HCT116 (cell line): ENCODE results near the gene CPM. TPM values are rescaled to one million over a fixed set of nuclear protein-coding genes. Genes with fewer than 3 reads are reported as not detected.

Source experiments
- ATAC-seq: fragments of 200-7000 bp; cut with Tn5 transposase; 2 replicates; pipeline ENCODE4 v1.9.1; 2020; ENCODE audit warnings: mild to moderate bottlenecking, moderate library complexity
- BruUV-seq: library from RNA; stranded (reverse); fragments of 400-500 nt; replicated peaks from 2 replicates; lab custom pipeline; 2021; lab: Mats Ljungman, UMichigan
- CTCF ChIA-PET: fragments of 300-600 bp; sonication (Branson Sonifier 250); formaldehyde crosslinking; loops from one replicate; lab custom pipeline; 2021; ENCODE audit warnings: antibody characterized with exemption; lab: Charles Lee
- POLR2A ChIA-PET: fragments of 300-600, 350-600 bp; sonication (Branson Sonifier 250); formaldehyde crosslinking; loops from one replicate; lab custom pipeline; 2021; ENCODE audit warnings: antibody characterized with exemption; lab: Charles Lee
- RAD21 ChIA-PET, 2 experiments: fragments of 300-600 bp; sonication (Branson Sonifier 250); formaldehyde crosslinking; loops; one replicate each; lab custom pipeline; 2023; ENCODE audit warnings: low total read pairs in 2 of 2; ENCODE audit not compliant: uncharacterized antibody in 2 of 2, unreplicated experiment in 2 of 2, low non-redundant PET in 1 of 2; lab: Charles Lee
- DNase-seq: peaks from one replicate; pipeline ENCODE4 v3.0.0-alpha.2; 2010; ENCODE audit warnings: low read depth, low spot score
- H2AFZ ChIP-seq: fragments of 200-600 bp; shearing (Covaris generic), sonication (generic); 2 replicates; pipeline ENCODE4 v1.6.1; 2017; ENCODE audit warnings: low read depth, mixed run types, mixed read lengths, antibody characterized with exemption, low read length; ENCODE audit not compliant: poor library complexity, severe bottlenecking
- H3K27ac ChIP-seq: 2 replicates; pipeline ENCODE4 v1.5.1; 2012; ENCODE audit warnings: low read depth, low read length
- H3K27me3 ChIP-seq: fragments of 200-600 bp; sonication (generic); 2 replicates; pipeline ENCODE4 v1.6.1; 2016; ENCODE audit warnings: mixed run types, low read length, mixed read lengths; ENCODE audit not compliant: insufficient read depth
- H3K36me3 ChIP-seq, 2 experiments: fragments of 200-500 bp in 1 of 2; fragments of 200-600 bp in 1 of 2; sonication (Bioruptor generic) in 1 of 2; sonication (generic) in 1 of 2; 2 replicates each; pipeline versions ENCODE4 v1.5.1 to v1.6.1; 2014 to 2016; ENCODE audit warnings: low read length in 2 of 2, inconsistent platforms in 1 of 2, mixed read lengths in 1 of 2, mixed run types in 1 of 2; ENCODE audit not compliant: insufficient read depth in 2 of 2, control insufficient read depth in 1 of 2
- H3K4me1 ChIP-seq, 2 experiments: fragments of 200-600 bp in 1 of 2; sonication (generic) in 1 of 2; 2 replicates each; pipeline versions ENCODE4 v1.5.1 to v1.6.1; 2012 to 2017; ENCODE audit warnings: low read length in 2 of 2, inconsistent platforms in 1 of 2, mild to moderate bottlenecking in 1 of 2, mixed read lengths in 1 of 2, mixed run types in 1 of 2, moderate library complexity in 1 of 2; ENCODE audit not compliant: insufficient read depth in 2 of 2, control insufficient read depth in 1 of 2
- H3K4me2 ChIP-seq: fragments of 200-600 bp; sonication (generic); 2 replicates; pipeline ENCODE4 v1.6.1; 2017; ENCODE audit warnings: mixed run types, low read length, mixed read lengths
- H3K4me3 ChIP-seq, 2 experiments: fragments of 200-600 bp in 1 of 2; sonication (generic) in 1 of 2; replicated peaks in 1 of 2; 2 replicates each; pipeline ENCODE4 v1.5.1; 2011 to 2016; ENCODE audit warnings: low read length in 2 of 2, control low read depth in 1 of 2, low read depth in 1 of 2, mild to moderate bottlenecking in 1 of 2, mixed read lengths in 1 of 2, mixed run types in 1 of 2
- H3K79me2 ChIP-seq: fragments of 200-600 bp; sonication (generic); 2 replicates; pipeline ENCODE4 v1.6.1; 2017; ENCODE audit warnings: mild to moderate bottlenecking, mixed run types, low read length, moderate library complexity, mixed read lengths; ENCODE audit not compliant: insufficient read depth
- H3K9ac ChIP-seq: fragments of 200-600 bp; sonication (generic); 2 replicates; pipeline ENCODE4 v1.6.1; 2016; ENCODE audit warnings: low read length, mixed read lengths
- H3K9me2 ChIP-seq: fragments of 200-600 bp; sonication (generic), shearing (Covaris generic); 2 replicates; pipeline ENCODE4 v1.6.1; 2017; ENCODE audit warnings: mixed run types, mild to moderate bottlenecking, moderate library complexity; ENCODE audit not compliant: insufficient read depth
- H3K9me3 ChIP-seq, 2 experiments: fragments of 200-500 bp in 1 of 2; fragments of 200-600 bp in 1 of 2; sonication (Bioruptor generic) in 1 of 2; sonication (generic) in 1 of 2; 2 replicates each; pipeline ENCODE4 v1.6.1; 2014 to 2017; ENCODE audit warnings: low read length in 2 of 2, mixed read lengths in 2 of 2, inconsistent platforms in 1 of 2, low read depth in 1 of 2, mild to moderate bottlenecking in 1 of 2, mixed run types in 1 of 2, moderate library complexity in 1 of 2; ENCODE audit not compliant: control insufficient read depth in 1 of 2, insufficient read depth in 1 of 2
- H4K20me1 ChIP-seq: fragments of 200-600 bp; sonication (generic), shearing (Covaris generic); 2 replicates; pipeline ENCODE4 v1.6.1; 2017; ENCODE audit warnings: mixed run types, mild to moderate bottlenecking, moderate library complexity; ENCODE audit not compliant: insufficient read depth
- CBX3 ChIP-seq: IDR thresholded peaks from 2 replicates; pipeline ENCODE4 v1.6.1; 2012; ENCODE audit warnings: low read depth
- CEBPB ChIP-seq: IDR thresholded peaks from 2 replicates; pipeline ENCODE4 v1.6.1; 2012; ENCODE audit warnings: low read depth
- EGR1 ChIP-seq: IDR thresholded peaks from 2 replicates; pipeline ENCODE4 v1.6.1; 2012; ENCODE audit warnings: low read depth
- ELF1 ChIP-seq: IDR thresholded peaks from 2 replicates; pipeline ENCODE4 v1.6.1; 2012; ENCODE audit warnings: low read depth, borderline replicate concordance
- EZH2 ChIP-seq: fragments of 200-600 bp; sonication (generic); IDR thresholded peaks from 2 replicates; pipeline ENCODE4 v1.6.1; 2017; ENCODE audit warnings: antibody characterized with exemption, mixed run types
- EZH2phosphoT487 ChIP-seq: fragments of 200-600 bp; IDR thresholded peaks from 2 replicates; pipeline ENCODE4 v1.6.1; 2018; ENCODE audit warnings: antibody characterized with exemption, borderline replicate concordance
- FOSL1 ChIP-seq: IDR thresholded peaks from 2 replicates; pipeline ENCODE4 v1.6.1; 2012; ENCODE audit warnings: low read depth
- JUND ChIP-seq: IDR thresholded peaks from 2 replicates; pipeline ENCODE4 v1.6.1; 2012
- POLR2AphosphoS5 ChIP-seq: IDR thresholded peaks from 2 replicates; pipeline ENCODE4 v1.6.1; 2011; ENCODE audit warnings: mild to moderate bottlenecking, low read depth, low read length, moderate library complexity
- RAD21 ChIP-seq: IDR thresholded peaks from 2 replicates; pipeline ENCODE4 v1.6.1; 2012; ENCODE audit warnings: low read depth, mild to moderate bottlenecking
- SP1 ChIP-seq: IDR thresholded peaks from 2 replicates; pipeline ENCODE4 v1.6.1; 2012; ENCODE audit warnings: low read depth
- SRF ChIP-seq: IDR thresholded peaks from 2 replicates; pipeline ENCODE4 v1.6.1; 2012; ENCODE audit warnings: low read depth
- YY1 ChIP-seq: IDR thresholded peaks from 2 replicates; pipeline ENCODE4 v1.6.1; 2011; ENCODE audit warnings: low read length, low read depth, moderate library complexity, mild to moderate bottlenecking; ENCODE audit not compliant: insufficient replicate concordance; ENCODE audit errors: extremely low read depth
- ZNF274 ChIP-seq: fragments of 200-500 bp; sonication (Bioruptor generic); IDR thresholded peaks from 2 replicates; pipeline ENCODE4 v1.6.1; 2014; ENCODE audit warnings: mild to moderate bottlenecking, low read depth, low read length, inconsistent platforms
- intact Hi-C: fragments of 100-400 bp; cut with micrococcal nuclease; formaldehyde crosslinking; loops from 2 replicates; pipeline ENCODE4 v1.10.0; 2022
- total RNA-seq: library from RNA; stranded (reverse); gene quantifications from one replicate; pipeline ENCODE4 v1.2.1, GENCODE V29; 2021; ENCODE audit not compliant: unreplicated experiment
- TF ChIP-seq, protein P1 (sequence below): IDR thresholded peaks from 2 replicates; pipeline ENCODE4 v1.6.1; 2011; ENCODE audit warnings: mild to moderate bottlenecking, low read length, moderate library complexity; ENCODE audit not compliant: insufficient replicate concordance; ENCODE audit errors: extremely low read depth
- TF ChIP-seq, protein P2 (sequence below), 3 experiments: fragments of 200-600 bp in 1 of 3; sonication (generic) in 1 of 3; IDR thresholded peaks in 2 of 3; conservative IDR thresholded peaks in 1 of 3; 2 replicates each; pipeline ENCODE4 v1.5.1; 2012 to 2017; ENCODE audit warnings: low read depth in 2 of 3, low read length in 2 of 3, antibody characterized with exemption in 1 of 3, borderline replicate concordance in 1 of 3, control low read depth in 1 of 3, mild to moderate bottlenecking in 1 of 3, mixed read lengths in 1 of 3, mixed run types in 1 of 3, moderate library complexity in 1 of 3; ENCODE audit not compliant: insufficient read depth in 1 of 3
- TF ChIP-seq, protein P3 (sequence below): IDR thresholded peaks from 2 replicates; pipeline ENCODE4 v1.6.1; 2012; ENCODE audit warnings: low read depth
- TF ChIP-seq, protein P4 (sequence below): IDR thresholded peaks from 2 replicates; pipeline ENCODE4 v1.6.1; 2012
- TF ChIP-seq, protein P5 (sequence below): IDR thresholded peaks from 2 replicates; pipeline ENCODE4 v1.6.1; 2012

The CPM gene
- total RNA-seq, 1 experiment from 2014 or later, result 5.3 TPM

DNA sequence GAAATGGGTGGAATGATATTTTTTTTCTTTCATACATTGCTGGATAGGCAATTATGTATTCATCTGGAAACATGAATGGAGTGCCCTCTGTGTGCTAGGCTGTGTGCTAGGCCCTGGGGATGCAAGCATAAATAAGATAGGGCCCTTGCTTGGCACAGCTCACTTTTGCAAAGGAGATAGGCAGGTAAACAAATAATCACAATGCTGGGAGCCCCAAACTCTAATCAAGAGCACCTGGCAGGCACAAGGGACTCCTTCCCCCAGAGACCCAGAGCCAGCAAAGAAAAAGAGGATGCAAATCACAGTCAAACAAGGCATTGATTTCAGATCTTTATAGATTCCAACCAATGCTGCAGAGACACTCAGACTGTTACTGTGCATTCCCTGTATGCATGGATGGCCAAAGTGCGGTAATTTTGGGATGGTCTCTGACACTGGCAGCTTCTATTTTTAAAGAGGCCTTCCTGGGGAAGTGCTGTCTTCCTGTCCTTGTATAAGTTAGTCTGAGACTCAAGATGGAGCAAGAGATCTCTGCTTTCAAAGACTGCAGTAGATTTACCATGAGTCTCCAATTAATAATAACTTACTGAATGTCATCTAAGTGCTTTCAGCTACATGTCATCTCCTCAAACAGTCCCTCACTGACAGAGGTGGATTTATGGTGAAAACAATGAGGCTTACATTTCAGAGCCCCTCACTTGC, 45.1 kb upstream of the CPM start:
- CTCF ChIA-PET, result no interaction called here
- no TSS peak for BruUV-seq

More for the DNA sequence above, 45.1 kb upstream of the CPM start:
- Histone ChIP-seq H3K9ac (no peak overlapping the region), H3K9me2 (no peaks in the 10 kb centered on the region), H4K20me1 (no peaks in the 10 kb centered on the region), H3K27me3 (no peaks in the 10 kb centered on the region), H3K4me3 (no peak overlapping the region), H3K27ac (no peak overlapping the region), H3K9me3 (0 out of 4 replicates have a peak, but pooled peaks cover 0 to 4% of the 10 kb centered on the region in 2 experiments), H2AFZ (no peak overlapping the region), H3K4me2 (no peak overlapping the region), H3K4me1 (no peaks in the 10 kb centered on the region), H3K79me2 (no peaks in the 10 kb centered on the region), H3K36me3 (no peaks in the 10 kb centered on the region)
- ChIA-PET POLR2A (no interaction called here), RAD21 (no interaction called here)
- no peak for DNase-seq
- no peak for ATAC-seq
- TF ChIP-seq FOSL1 (no peak), EZH2 (no peak), CEBPB (no peak), CBX3 (no peak), RAD21 (no peak), SP1 (no peak), ELF1 (no peak), ZNF274 (no peak), JUND (no peak), SRF (no peak), POLR2AphosphoS5 (no peak), EZH2phosphoT487 (no peak), YY1 (no peak), EGR1 (no peak)
- TF ChIP-seq, protein P1, sequence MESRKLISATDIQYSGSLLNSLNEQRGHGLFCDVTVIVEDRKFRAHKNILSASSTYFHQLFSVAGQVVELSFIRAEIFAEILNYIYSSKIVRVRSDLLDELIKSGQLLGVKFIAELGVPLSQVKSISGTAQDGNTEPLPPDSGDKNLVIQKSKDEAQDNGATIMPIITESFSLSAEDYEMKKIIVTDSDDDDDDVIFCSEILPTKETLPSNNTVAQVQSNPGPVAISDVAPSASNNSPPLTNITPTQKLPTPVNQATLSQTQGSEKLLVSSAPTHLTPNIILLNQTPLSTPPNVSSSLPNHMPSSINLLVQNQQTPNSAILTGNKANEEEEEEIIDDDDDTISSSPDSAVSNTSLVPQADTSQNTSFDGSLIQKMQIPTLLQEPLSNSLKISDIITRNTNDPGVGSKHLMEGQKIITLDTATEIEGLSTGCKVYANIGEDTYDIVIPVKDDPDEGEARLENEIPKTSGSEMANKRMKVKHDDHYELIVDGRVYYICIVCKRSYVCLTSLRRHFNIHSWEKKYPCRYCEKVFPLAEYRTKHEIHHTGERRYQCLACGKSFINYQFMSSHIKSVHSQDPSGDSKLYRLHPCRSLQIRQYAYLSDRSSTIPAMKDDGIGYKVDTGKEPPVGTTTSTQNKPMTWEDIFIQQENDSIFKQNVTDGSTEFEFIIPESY, result no peak
- TF ChIP-seq, protein P2, sequence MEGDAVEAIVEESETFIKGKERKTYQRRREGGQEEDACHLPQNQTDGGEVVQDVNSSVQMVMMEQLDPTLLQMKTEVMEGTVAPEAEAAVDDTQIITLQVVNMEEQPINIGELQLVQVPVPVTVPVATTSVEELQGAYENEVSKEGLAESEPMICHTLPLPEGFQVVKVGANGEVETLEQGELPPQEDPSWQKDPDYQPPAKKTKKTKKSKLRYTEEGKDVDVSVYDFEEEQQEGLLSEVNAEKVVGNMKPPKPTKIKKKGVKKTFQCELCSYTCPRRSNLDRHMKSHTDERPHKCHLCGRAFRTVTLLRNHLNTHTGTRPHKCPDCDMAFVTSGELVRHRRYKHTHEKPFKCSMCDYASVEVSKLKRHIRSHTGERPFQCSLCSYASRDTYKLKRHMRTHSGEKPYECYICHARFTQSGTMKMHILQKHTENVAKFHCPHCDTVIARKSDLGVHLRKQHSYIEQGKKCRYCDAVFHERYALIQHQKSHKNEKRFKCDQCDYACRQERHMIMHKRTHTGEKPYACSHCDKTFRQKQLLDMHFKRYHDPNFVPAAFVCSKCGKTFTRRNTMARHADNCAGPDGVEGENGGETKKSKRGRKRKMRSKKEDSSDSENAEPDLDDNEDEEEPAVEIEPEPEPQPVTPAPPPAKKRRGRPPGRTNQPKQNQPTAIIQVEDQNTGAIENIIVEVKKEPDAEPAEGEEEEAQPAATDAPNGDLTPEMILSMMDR (IDR thresholded peaks at IDR 0.05 in 2 of 3, conservative IDR thresholded peaks at IDR 0.05 in 1 of 3; ENCODE audit: borderline replicate concordance in 1 of 3, insufficient read depth in 1 of 3, low read depth in 2 of 3, low read length in 2 of 3), result no peak
- TF ChIP-seq, protein P3, sequence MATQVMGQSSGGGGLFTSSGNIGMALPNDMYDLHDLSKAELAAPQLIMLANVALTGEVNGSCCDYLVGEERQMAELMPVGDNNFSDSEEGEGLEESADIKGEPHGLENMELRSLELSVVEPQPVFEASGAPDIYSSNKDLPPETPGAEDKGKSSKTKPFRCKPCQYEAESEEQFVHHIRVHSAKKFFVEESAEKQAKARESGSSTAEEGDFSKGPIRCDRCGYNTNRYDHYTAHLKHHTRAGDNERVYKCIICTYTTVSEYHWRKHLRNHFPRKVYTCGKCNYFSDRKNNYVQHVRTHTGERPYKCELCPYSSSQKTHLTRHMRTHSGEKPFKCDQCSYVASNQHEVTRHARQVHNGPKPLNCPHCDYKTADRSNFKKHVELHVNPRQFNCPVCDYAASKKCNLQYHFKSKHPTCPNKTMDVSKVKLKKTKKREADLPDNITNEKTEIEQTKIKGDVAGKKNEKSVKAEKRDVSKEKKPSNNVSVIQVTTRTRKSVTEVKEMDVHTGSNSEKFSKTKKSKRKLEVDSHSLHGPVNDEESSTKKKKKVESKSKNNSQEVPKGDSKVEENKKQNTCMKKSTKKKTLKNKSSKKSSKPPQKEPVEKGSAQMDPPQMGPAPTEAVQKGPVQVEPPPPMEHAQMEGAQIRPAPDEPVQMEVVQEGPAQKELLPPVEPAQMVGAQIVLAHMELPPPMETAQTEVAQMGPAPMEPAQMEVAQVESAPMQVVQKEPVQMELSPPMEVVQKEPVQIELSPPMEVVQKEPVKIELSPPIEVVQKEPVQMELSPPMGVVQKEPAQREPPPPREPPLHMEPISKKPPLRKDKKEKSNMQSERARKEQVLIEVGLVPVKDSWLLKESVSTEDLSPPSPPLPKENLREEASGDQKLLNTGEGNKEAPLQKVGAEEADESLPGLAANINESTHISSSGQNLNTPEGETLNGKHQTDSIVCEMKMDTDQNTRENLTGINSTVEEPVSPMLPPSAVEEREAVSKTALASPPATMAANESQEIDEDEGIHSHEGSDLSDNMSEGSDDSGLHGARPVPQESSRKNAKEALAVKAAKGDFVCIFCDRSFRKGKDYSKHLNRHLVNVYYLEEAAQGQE, result no peak
- TF ChIP-seq, protein P4, sequence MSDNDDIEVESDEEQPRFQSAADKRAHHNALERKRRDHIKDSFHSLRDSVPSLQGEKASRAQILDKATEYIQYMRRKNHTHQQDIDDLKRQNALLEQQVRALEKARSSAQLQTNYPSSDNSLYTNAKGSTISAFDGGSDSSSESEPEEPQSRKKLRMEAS, result no peak
- TF ChIP-seq, protein P5, sequence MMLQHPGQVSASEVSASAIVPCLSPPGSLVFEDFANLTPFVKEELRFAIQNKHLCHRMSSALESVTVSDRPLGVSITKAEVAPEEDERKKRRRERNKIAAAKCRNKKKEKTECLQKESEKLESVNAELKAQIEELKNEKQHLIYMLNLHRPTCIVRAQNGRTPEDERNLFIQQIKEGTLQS, result no peak
- intact Hi-C loops, result no loop called here
